Measurements from ENCODE around the gene LRRC75B.

GRCh38 chr22:24571266-24571665, 21.6 kb downstream of the LRRC75B start:
- TF ChIP-seq CTCF (IDR thresholded peaks at IDR 0.05; ENCODE audit: low read depth, low read length) (no peak), POLR2A (IDR thresholded peaks at IDR 0.05; ENCODE audit: extremely low read depth, insufficient read length) (no peak), MAX (IDR thresholded peaks at IDR 0.05; ENCODE audit: low read depth, low read length) (no peak)
